ENCODE data around the gene UFC1.

Gene UFC1

GRCh38 chr1:161191971-161192370 is 38.2 kb downstream of the UFC1 start:
- TF ChIP-seq CTCF (IDR thresholded peaks at IDR 0.05): no peak

DNA sequence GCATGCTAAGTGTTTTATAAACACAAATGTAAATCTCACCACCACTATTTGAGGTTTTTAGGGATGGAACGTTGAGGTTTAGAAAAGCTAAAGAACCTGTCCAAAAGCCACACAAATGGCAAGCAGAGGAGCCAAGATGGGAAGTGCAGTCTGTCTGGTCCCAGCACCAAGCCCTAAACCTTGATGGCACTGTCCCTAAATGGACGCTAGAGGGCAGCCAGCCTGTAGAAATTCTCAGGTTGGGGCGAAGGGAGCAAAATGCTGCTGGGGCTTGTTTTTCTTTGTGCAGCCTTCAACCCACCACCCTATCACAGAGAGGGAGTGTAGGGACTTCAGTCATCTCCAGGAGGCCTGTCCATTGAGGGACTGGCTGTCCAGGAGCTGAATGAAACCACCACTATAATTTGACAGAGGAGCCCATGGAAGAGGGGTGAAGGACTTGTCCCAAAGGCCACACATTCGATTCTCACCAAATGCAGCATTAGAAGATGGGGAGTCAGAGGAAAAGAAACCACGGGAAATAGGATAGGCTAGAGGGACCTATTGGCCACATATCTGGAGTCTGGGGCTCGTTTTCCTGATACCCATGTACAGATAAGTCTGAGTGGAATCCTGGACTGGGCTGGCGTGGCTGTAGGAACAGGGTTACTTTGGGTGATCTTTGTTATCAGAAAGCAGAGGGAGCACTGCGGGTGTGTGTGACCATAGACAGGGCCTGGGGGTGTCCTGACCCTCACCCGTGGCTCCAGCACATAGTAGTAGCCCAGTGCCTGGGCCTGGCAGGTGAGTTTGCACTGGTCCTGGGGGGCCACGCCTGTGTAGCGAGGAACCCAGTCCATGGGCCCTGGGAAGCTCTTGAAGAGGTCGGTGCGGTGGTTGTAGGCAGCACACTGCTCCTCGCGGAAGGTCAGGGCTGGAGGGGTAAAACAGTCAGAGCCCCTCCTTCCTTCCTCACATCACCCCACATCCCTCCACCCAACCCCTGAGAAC is 39.0 kb downstream of the UFC1 start:
- peak; percentile 96 for TF ChIP-seq CTCF (IDR thresholded peaks at IDR 0.05)

GRCh38 chr1:161193561-161194235 is 39.9 kb downstream of the UFC1 start:
- no peak for TF ChIP-seq CTCF (IDR thresholded peaks at IDR 0.05)

DNA sequence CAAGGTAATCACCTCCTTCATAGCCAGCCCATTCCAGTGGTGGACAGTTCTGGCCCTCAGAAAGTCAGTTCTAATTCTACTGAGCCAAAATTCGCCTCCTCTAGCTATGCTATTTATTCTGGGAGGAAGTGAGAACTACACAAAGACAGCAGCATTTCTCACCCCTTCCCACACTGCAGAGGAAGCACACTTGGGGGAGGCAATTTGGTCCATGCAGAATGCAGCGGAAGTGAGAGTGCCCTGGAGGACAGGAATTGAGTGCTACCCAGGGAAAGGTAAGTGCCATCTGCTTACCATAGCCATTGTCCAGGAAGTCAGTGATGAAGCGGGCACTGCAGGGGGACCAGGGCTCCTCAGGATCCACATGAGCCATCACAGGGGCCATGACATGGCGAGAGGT is 41.4 kb downstream of the UFC1 start:
- TF ChIP-seq CTCF (IDR thresholded peaks at IDR 0.05): no peak

GRCh38 chr1:161196111-161196510 is 42.3 kb downstream of the UFC1 start:
- TF ChIP-seq CTCF (IDR thresholded peaks at IDR 0.05): no peak

DNA sequence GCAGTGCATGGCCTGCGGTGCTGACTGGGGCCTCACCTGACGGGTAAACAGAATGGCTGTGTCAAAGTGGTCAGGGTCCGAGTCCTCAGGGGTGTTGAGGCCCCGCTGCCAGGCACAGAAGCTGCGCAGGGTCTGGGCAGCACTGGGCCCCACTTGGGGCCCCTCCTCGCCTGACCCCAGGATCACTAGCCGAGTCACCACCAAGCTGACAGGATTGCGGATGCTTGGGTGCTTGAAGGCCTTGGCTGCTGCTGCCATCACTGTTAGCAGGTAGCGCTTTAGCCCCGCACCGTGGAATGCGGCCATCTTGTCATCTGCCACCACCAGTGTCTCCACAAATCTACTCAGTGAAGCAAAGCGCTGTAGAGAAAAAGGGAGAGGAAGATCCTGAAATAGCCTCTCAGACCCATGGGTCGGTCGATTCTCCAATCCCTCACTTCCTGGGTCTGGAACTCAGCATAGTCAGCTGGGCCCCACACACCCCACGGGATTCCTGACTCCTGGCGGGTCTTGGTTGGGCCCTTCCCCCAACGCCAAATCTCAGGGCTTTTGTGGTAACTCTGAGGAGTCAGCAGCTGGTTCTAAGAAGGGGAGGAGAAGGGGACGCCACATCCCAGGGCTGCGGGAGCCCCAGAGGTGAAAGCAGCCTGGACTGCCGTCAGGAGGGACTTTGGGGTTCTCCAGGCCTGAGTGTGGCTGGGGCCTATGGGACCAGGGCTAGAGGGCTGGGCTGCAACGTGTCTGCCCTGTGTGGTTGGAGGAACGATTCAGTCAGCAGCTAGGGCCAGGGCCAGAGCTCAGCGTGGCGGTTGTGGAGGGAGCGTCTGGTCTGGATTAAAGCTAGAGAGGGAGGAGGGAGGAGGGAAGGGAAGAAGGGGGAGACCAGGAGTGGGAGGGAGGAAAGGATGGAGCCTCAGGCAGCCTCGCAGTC is 43.0 kb downstream of the UFC1 start:
- TF ChIP-seq CTCF (IDR thresholded peaks at IDR 0.05): no peak

All from LNCAP (cell line).